IMR-90 (cell line): ENCODE results near the gene LOXL3. TPM values are rescaled to one million over a fixed set of nuclear protein-coding genes. Genes with fewer than 3 reads are reported as not detected.

Source experiments
- ATAC-seq: fragments of 200-7000 bp; cut with Tn5 transposase; 2 replicates; pipeline ENCODE4 v1.9.1; 2020; ENCODE audit warnings: low read depth, mild to moderate bottlenecking, moderate library complexity
- BruUV-seq: library from RNA; stranded (reverse); fragments of 400-500 nt; replicated peaks from 2 replicates; lab custom pipeline; 2021; lab: Mats Ljungman, UMichigan
- CTCF ChIA-PET: fragments of 300-600 bp; formaldehyde crosslinking; extraction: SDS; loops from one replicate; lab custom pipeline; 2021; ENCODE audit warnings: antibody characterized with exemption; lab: Yijun Ruan, JAX
- POLR2A ChIA-PET: fragments of 300-600 bp; sonication (Branson Sonifier 250); formaldehyde crosslinking; loops from one replicate; lab custom pipeline; 2022; ENCODE audit warnings: antibody characterized with exemption; ENCODE audit not compliant: unreplicated experiment; lab: Charles Lee
- DNase-seq: peaks from one replicate; pipeline ENCODE4 v3.0.0; 2013
- H2AFZ ChIP-seq: replicated peaks from 2 replicates; pipeline ENCODE3; 2013; ENCODE audit warnings: low read length, mild to moderate bottlenecking; ENCODE audit not compliant: poor library complexity
- H2AK5ac ChIP-seq: 2 replicates; pipeline ENCODE4 v1.6.1; 2013; ENCODE audit warnings: low read depth, low read length, inconsistent platforms
- H2AK9ac ChIP-seq: replicated peaks from 2 replicates; pipeline ENCODE3; 2013; ENCODE audit warnings: mild to moderate bottlenecking, low read depth, low read length, moderate library complexity; ENCODE audit not compliant: poor library complexity
- H2BK120ac ChIP-seq: 2 replicates; pipeline ENCODE4 v1.6.1; 2013; ENCODE audit warnings: low read depth, low read length, inconsistent platforms
- H2BK15ac ChIP-seq: 3 replicates; pipeline ENCODE4 v1.6.1; 2013; ENCODE audit warnings: low read depth, low read length, inconsistent platforms
- H2BK20ac ChIP-seq: 2 replicates; pipeline ENCODE4 v1.6.1; 2013; ENCODE audit warnings: low read depth, mild to moderate bottlenecking, inconsistent platforms, low read length, moderate library complexity
- H2BK5ac ChIP-seq: 2 replicates; pipeline ENCODE4 v1.6.1; 2013; ENCODE audit warnings: mild to moderate bottlenecking, low read depth, low read length, inconsistent platforms; ENCODE audit not compliant: poor library complexity, severe bottlenecking
- H3K14ac ChIP-seq: replicated peaks from 2 replicates; pipeline ENCODE4 v1.6.1; 2013; ENCODE audit warnings: low read depth, low read length, inconsistent platforms
- H3K18ac ChIP-seq: 2 replicates; pipeline ENCODE4 v1.6.1; 2013; ENCODE audit warnings: low read depth, low read length, control low read depth
- H3K23ac ChIP-seq: 2 replicates; pipeline ENCODE4 v1.6.1; 2013; ENCODE audit warnings: low read depth, low read length, inconsistent platforms
- H3K27ac ChIP-seq: 2 replicates; pipeline ENCODE4 v1.5.1; 2013; ENCODE audit warnings: mild to moderate bottlenecking, control low read depth, low read length; ENCODE audit not compliant: insufficient read depth
- H3K27me3 ChIP-seq: 2 replicates; pipeline ENCODE4 v1.6.1; 2013; ENCODE audit warnings: low read length; ENCODE audit not compliant: control insufficient read depth, insufficient read depth
- H3K36me3 ChIP-seq: 2 replicates; pipeline ENCODE4 v1.6.1; 2013; ENCODE audit warnings: low read length, mixed read lengths; ENCODE audit not compliant: control insufficient read depth, insufficient read depth
- H3K4ac ChIP-seq: 2 replicates; pipeline ENCODE4 v1.6.1; 2013; ENCODE audit warnings: low read depth, low read length, inconsistent platforms
- H3K4me1 ChIP-seq: 2 replicates; pipeline ENCODE4 v1.6.1; 2013; ENCODE audit warnings: low read length, mixed read lengths; ENCODE audit not compliant: control insufficient read depth, insufficient read depth
- H3K4me2 ChIP-seq: 2 replicates; pipeline ENCODE4 v1.6.1; 2013; ENCODE audit warnings: low read depth, mild to moderate bottlenecking, control low read depth, low read length, moderate library complexity
- H3K4me3 ChIP-seq: 2 replicates; pipeline ENCODE4 v1.5.1; 2013; ENCODE audit warnings: low read depth, mild to moderate bottlenecking, control low read depth, low read length, moderate library complexity; ENCODE audit not compliant: insufficient read depth
- H3K56ac ChIP-seq: 2 replicates; pipeline ENCODE4 v1.6.1; 2013; ENCODE audit warnings: low read length, inconsistent platforms; ENCODE audit not compliant: insufficient read depth; ENCODE audit errors: extremely low read depth
- H3K79me1 ChIP-seq, 2 experiments: 2 replicates each; pipeline ENCODE4 v1.6.1; 2013; ENCODE audit warnings: low read length in 2 of 2, inconsistent platforms in 1 of 2, low read depth in 1 of 2
- H3K9ac ChIP-seq: 2 replicates; pipeline ENCODE4 v1.6.1; 2013; ENCODE audit warnings: low read depth, low read length, control low read depth
- H3K9me1 ChIP-seq: 2 replicates; pipeline ENCODE4 v1.6.1; 2013; ENCODE audit warnings: low read length, inconsistent platforms; ENCODE audit not compliant: insufficient read depth
- H3K9me3 ChIP-seq: 2 replicates; pipeline ENCODE4 v1.6.1; 2013; ENCODE audit warnings: low read length; ENCODE audit not compliant: control insufficient read depth, insufficient read depth
- H4K20me1 ChIP-seq: 2 replicates; pipeline ENCODE4 v1.6.1; 2013; ENCODE audit warnings: low read length, inconsistent platforms; ENCODE audit not compliant: insufficient read depth
- H4K5ac ChIP-seq: 2 replicates; pipeline ENCODE4 v1.6.1; 2013; ENCODE audit warnings: mild to moderate bottlenecking, low read depth, low read length, control low read depth
- H4K8ac ChIP-seq, 2 experiments: 2 replicates each; pipeline ENCODE4 v1.6.1; 2013; ENCODE audit warnings: low read depth in 2 of 2, low read length in 2 of 2, control low read depth in 1 of 2, inconsistent platforms in 1 of 2
- H4K91ac ChIP-seq: 2 replicates; pipeline ENCODE4 v1.6.1; 2013; ENCODE audit warnings: low read depth, low read length, inconsistent platforms; ENCODE audit not compliant: insufficient read depth
- BHLHE40 ChIP-seq: fragments of 150-350 bp; IDR thresholded peaks from 2 replicates; pipeline ENCODE4 v1.6.1; 2016; ENCODE audit warnings: mild to moderate bottlenecking, low read depth, low read length
- CHD1 ChIP-seq: IDR thresholded peaks from 2 replicates; pipeline ENCODE4 v1.6.1; 2012; ENCODE audit warnings: low read depth, low read length, improper control_type of control experiment
- FOS ChIP-seq: fragments of 150-350 bp; IDR thresholded peaks from 2 replicates; pipeline ENCODE4 v1.6.1; 2016; ENCODE audit warnings: low read depth, low read length
- MAFK ChIP-seq: IDR thresholded peaks from 2 replicates; pipeline ENCODE4 v1.6.1; 2012; ENCODE audit warnings: low read depth, low read length, improper control_type of control experiment
- MXI1 ChIP-seq: IDR thresholded peaks from 2 replicates; pipeline ENCODE4 v1.6.1; 2012; ENCODE audit warnings: low read depth, mild to moderate bottlenecking, low read length, moderate library complexity, borderline replicate concordance
- NFE2L2 ChIP-seq: fragments of 150-350 bp; IDR thresholded peaks from 2 replicates; pipeline ENCODE4 v1.6.1; 2016; ENCODE audit warnings: low read depth, mild to moderate bottlenecking, low read length
- POLR2A ChIP-seq: IDR thresholded peaks from 2 replicates; pipeline ENCODE4 v1.6.1; 2012; ENCODE audit warnings: mild to moderate bottlenecking, low read depth, low read length
- RAD21 ChIP-seq: IDR thresholded peaks from 2 replicates; pipeline ENCODE4 v1.6.1; 2012; ENCODE audit warnings: low read length, improper control_type of control experiment
- RCOR1 ChIP-seq: IDR thresholded peaks from 2 replicates; pipeline ENCODE4 v1.6.1; 2012; ENCODE audit warnings: mild to moderate bottlenecking, low read length, improper control_type of control experiment; ENCODE audit not compliant: insufficient replicate concordance
- RFX5 ChIP-seq: IDR thresholded peaks from 2 replicates; pipeline ENCODE4 v1.8.0; 2012; ENCODE audit warnings: low read depth, mild to moderate bottlenecking, low read length, moderate library complexity
- WGBS, 2 experiments: methylation state at CpG; one replicate each; pipeline versions ENCODE4 v1.1.5 to v1.1.7; 2013; ENCODE audit warnings: missing lambda C conversion rate in 2 of 2; ENCODE audit not compliant: insufficient read length in 1 of 2; ENCODE audit errors: extremely low coverage in 2 of 2; 5-methylcytosine and 5-hydroxymethylcytosine counted together
- dilution Hi-C: fragments of 300-500 bp; cut with HindIII; formaldehyde crosslinking; loops from one replicate; pipeline ENCODE4 v1.14.3; 2018; ENCODE audit warnings: low sequenced_read_pairs; ENCODE audit not compliant: unreplicated experiment
- in situ Hi-C: fragments of 300-500 bp; cut with MboI; formaldehyde crosslinking; loops from 3 replicates; pipeline ENCODE4 v1.14.3; 2019; ENCODE audit warnings: low sequenced_read_pairs, inconsistent platforms, mixed read lengths
- intact Hi-C: fragments of 100-400 bp; cut with micrococcal nuclease; formaldehyde crosslinking; loops from 2 replicates; pipeline ENCODE4 v1.10.0; 2022
- polyA plus RNA-seq, 3 experiments: library from polyadenylated mRNA; depleted of rRNA; stranded (reverse); fragments of >200 nt; gene quantifications; 2 replicates each; pipeline ENCODE4 v1.2.3, GENCODE V29; 2012; ENCODE audit warnings: low replicate concordance in 1 of 3
- total RNA-seq: library from RNA; depleted of rRNA; stranded (reverse); fragments of >200 nt; gene quantifications from 2 replicates; pipeline ENCODE4 v1.2.3, GENCODE V29; 2012
- TF ChIP-seq, protein P1 (sequence below): fragments of 150-350 bp; IDR thresholded peaks from 2 replicates; pipeline ENCODE4 v1.6.1; 2016; ENCODE audit warnings: low read depth, mild to moderate bottlenecking, low read length, moderate library complexity, borderline replicate concordance
- TF ChIP-seq, protein P2 (sequence below): conservative IDR thresholded peaks from 2 replicates; pipeline ENCODE4 v1.5.1; 2012; ENCODE audit warnings: mild to moderate bottlenecking, low read depth, low read length, improper control_type of control experiment

LOXL3 gene
- total and polyA plus RNA-seq, 2 of the 4 experiments (the other 2 are of a cell fraction) = 17.9 to 23.4 TPM

GRCh38 chr2:74599676-74600075 lies 45.9 kb upstream of the LOXL3 start:
- CTCF ChIA-PET = interaction anchor here (0.6 kb wide), 2 partner anchors 75 to 579 kb away, joined by 3 to 7 read pairs; no protein-coding TSS in a partner anchor
- Histone ChIP-seq H3K9me1 (no peaks in the 10 kb centered on the region), H3K4me3 (no peak overlapping the region), H3K23ac (no peak overlapping the region), H2BK15ac (no peak overlapping the region), H4K20me1 (no peaks in the 10 kb centered on the region), H2BK120ac (no peak overlapping the region), H2AK9ac (no peak overlapping the region), H3K27ac (no peak overlapping the region), H2AK5ac (no peak overlapping the region), H2AFZ (no peak overlapping the region), H3K4me2 (no peak overlapping the region), H3K9me3 (0 out of 2 replicates have a peak, but pooled peaks cover 2% of the 10 kb centered on the region), H4K8ac (no peak overlapping the region), H3K18ac (no peak overlapping the region), H3K36me3 (no peaks in the 10 kb centered on the region), H3K27me3 (peaks cover 14% of the 10 kb centered on the region), H3K4ac (no peak overlapping the region), H3K9ac (no peak overlapping the region), H4K5ac (no peak overlapping the region), H2BK20ac (no peak overlapping the region), H3K56ac (no peak overlapping the region), H3K14ac (no peak overlapping the region), H3K4me1 (no peaks in the 10 kb centered on the region), H3K79me1 (no peaks in the 10 kb centered on the region), H4K91ac (no peak overlapping the region), H2BK5ac (no peak overlapping the region)
- POLR2A ChIA-PET = no interaction called here
- dilution Hi-C loops (no loop called here), in situ Hi-C loops (no loop called here), intact Hi-C loops (loop anchor here (5.0 kb wide), 1 partner anchor 38 kb away; no protein-coding TSS in a partner anchor)
- TF ChIP-seq MXI1 = no peak
- no peak for TF ChIP-seq FOS
- TF ChIP-seq RCOR1 = no peak
- no peak for TF ChIP-seq POLR2A
- TF ChIP-seq RAD21 = no peak
- no peak for TF ChIP-seq NFE2L2
- no peak for TF ChIP-seq RFX5
- TF ChIP-seq, protein P1, sequence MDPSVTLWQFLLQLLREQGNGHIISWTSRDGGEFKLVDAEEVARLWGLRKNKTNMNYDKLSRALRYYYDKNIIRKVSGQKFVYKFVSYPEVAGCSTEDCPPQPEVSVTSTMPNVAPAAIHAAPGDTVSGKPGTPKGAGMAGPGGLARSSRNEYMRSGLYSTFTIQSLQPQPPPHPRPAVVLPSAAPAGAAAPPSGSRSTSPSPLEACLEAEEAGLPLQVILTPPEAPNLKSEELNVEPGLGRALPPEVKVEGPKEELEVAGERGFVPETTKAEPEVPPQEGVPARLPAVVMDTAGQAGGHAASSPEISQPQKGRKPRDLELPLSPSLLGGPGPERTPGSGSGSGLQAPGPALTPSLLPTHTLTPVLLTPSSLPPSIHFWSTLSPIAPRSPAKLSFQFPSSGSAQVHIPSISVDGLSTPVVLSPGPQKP = no peak
- no peak for TF ChIP-seq BHLHE40
- TF ChIP-seq MAFK = no peak
- TF ChIP-seq CHD1 = no peak
- TF ChIP-seq, protein P2, sequence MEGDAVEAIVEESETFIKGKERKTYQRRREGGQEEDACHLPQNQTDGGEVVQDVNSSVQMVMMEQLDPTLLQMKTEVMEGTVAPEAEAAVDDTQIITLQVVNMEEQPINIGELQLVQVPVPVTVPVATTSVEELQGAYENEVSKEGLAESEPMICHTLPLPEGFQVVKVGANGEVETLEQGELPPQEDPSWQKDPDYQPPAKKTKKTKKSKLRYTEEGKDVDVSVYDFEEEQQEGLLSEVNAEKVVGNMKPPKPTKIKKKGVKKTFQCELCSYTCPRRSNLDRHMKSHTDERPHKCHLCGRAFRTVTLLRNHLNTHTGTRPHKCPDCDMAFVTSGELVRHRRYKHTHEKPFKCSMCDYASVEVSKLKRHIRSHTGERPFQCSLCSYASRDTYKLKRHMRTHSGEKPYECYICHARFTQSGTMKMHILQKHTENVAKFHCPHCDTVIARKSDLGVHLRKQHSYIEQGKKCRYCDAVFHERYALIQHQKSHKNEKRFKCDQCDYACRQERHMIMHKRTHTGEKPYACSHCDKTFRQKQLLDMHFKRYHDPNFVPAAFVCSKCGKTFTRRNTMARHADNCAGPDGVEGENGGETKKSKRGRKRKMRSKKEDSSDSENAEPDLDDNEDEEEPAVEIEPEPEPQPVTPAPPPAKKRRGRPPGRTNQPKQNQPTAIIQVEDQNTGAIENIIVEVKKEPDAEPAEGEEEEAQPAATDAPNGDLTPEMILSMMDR = no peak
- no peak for ATAC-seq
- no TSS peak for BruUV-seq
- no CpG with 5 or more reads among the region's 3 CpGs for WGBS, 2 experiments
- DNase-seq = no peak
